Cardiac muscle cell (in vitro differentiated cells and primary cell): ENCODE data around the gene SPPL2B. TPM values are rescaled to one million over a fixed set of nuclear protein-coding genes. Genes with fewer than 3 reads are reported as not detected.

Experiments
- DNase-seq, 2 donors: peaks; one replicate each; pipeline versions ENCODE4 v3.0.0 to v3.0.0-alpha.2; 2010 to 2017; ENCODE audit warnings: low read depth in 1 of 2, low spot score in 1 of 2
- H3K27ac ChIP-seq: fragments of 200-600 bp; sonication (generic); 2 replicates; pipeline ENCODE4 v1.5.1; 2016
- H3K27me3 ChIP-seq: fragments of 200-600 bp; sonication (generic); 2 replicates; pipeline ENCODE4 v1.6.0; 2016; ENCODE audit warnings: control low read depth
- H3K36me3 ChIP-seq: fragments of 200-600 bp; sonication (generic); 2 replicates; pipeline ENCODE4 v1.5.1; 2016; ENCODE audit warnings: control low read depth
- H3K4me1 ChIP-seq: fragments of 200-600 bp; sonication (generic); 2 replicates; pipeline ENCODE4 v1.8.1; 2017; ENCODE audit warnings: low read depth, mild to moderate bottlenecking, mixed run types
- H3K4me3 ChIP-seq: fragments of 200-600 bp; sonication (generic); 2 replicates; pipeline ENCODE4 v1.5.1; 2016; ENCODE audit warnings: mild to moderate bottlenecking
- H3K9me3 ChIP-seq: fragments of 200-600 bp; sonication (generic); 2 replicates; pipeline ENCODE4 v1.5.1; 2017; ENCODE audit warnings: low read depth, mild to moderate bottlenecking, control low read depth
- polyA plus RNA-seq: library from polyadenylated mRNA; unstranded; fragments of >200 nt; fragmentation: Nextera tagmentation; extraction: Ambion mirVana; gene quantifications from 2 replicates; pipeline ENCODE4 v1.2.1, GENCODE V29; 2016
- total RNA-seq: library from RNA; depleted of rRNA; stranded (reverse); fragments of >200 nt; gene quantifications from 2 replicates; pipeline ENCODE4 v1.2.3, GENCODE V29; 2016
- TF ChIP-seq, protein P1 (sequence below): IDR thresholded peaks from 2 replicates; pipeline ENCODE4 v1.5.1; 2012; ENCODE audit warnings: low read depth, mild to moderate bottlenecking, low read length

SPPL2B gene
- total and polyA plus RNA-seq, 2 experiments from 2014 or later, result 90.9 to 132 TPM

GRCh38 chr19:2329149-2329478 is 630 bp downstream of the SPPL2B start:
- Histone ChIP-seq H3K36me3 (peaks cover 3% of the 10 kb centered on the region), H3K4me3 (peak overlapping the region; percentile 86), H3K27ac (peak overlapping the region; percentile 74), H3K4me1 (peaks cover 12% of the 10 kb centered on the region), H3K9me3 (no peaks in the 10 kb centered on the region), H3K27me3 (no peaks in the 10 kb centered on the region)
- TF ChIP-seq, protein P1, sequence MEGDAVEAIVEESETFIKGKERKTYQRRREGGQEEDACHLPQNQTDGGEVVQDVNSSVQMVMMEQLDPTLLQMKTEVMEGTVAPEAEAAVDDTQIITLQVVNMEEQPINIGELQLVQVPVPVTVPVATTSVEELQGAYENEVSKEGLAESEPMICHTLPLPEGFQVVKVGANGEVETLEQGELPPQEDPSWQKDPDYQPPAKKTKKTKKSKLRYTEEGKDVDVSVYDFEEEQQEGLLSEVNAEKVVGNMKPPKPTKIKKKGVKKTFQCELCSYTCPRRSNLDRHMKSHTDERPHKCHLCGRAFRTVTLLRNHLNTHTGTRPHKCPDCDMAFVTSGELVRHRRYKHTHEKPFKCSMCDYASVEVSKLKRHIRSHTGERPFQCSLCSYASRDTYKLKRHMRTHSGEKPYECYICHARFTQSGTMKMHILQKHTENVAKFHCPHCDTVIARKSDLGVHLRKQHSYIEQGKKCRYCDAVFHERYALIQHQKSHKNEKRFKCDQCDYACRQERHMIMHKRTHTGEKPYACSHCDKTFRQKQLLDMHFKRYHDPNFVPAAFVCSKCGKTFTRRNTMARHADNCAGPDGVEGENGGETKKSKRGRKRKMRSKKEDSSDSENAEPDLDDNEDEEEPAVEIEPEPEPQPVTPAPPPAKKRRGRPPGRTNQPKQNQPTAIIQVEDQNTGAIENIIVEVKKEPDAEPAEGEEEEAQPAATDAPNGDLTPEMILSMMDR, result no peak
- no peak for DNase-seq

- H3K4me1 ChIP-seq, result peaks cover 12% of the 10 kb centered on the region
- H3K4me3 ChIP-seq, result peak overlapping the region; percentile 86
- peaks cover 2% of the 10 kb centered on the region for H3K36me3 ChIP-seq
- no peaks in the 10 kb centered on the region for H3K27me3 ChIP-seq
- no peaks in the 10 kb centered on the region for H3K9me3 ChIP-seq
- DNase-seq, result no peak
- no peak overlapping the region for H3K27ac ChIP-seq
- TF ChIP-seq, protein P1, result no peak
Observed at GRCh38 chr19:2329501-2329916, 1.0 kb downstream of the SPPL2B start.

DNA sequence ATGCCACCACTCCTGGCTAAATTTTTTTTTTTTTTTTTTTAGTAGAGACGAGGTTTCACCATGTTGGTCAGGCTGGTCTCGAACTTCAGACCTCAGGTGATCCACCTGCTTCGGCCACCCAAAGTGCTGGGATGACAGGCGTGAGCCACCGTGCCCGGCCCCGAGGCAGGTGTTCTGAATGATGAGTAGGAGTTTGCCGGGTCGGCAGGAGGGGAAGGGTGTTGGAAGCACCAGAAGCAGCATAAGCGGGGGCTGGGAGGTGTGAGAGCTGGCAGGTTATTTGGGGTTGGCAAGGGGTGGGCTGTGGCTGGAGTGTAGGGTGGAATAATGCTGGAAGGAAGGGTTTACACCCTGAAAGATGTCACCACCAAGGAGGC is 1.8 kb downstream of the SPPL2B start:
- no peak for DNase-seq
- Histone ChIP-seq H3K4me3 (no peak overlapping the region), H3K27me3 (no peaks in the 10 kb centered on the region), H3K9me3 (no peaks in the 10 kb centered on the region), H3K4me1 (peaks cover 12% of the 10 kb centered on the region), H3K36me3 (peaks cover 2% of the 10 kb centered on the region), H3K27ac (no peak overlapping the region)
- TF ChIP-seq, protein P1, result no peak

DNA sequence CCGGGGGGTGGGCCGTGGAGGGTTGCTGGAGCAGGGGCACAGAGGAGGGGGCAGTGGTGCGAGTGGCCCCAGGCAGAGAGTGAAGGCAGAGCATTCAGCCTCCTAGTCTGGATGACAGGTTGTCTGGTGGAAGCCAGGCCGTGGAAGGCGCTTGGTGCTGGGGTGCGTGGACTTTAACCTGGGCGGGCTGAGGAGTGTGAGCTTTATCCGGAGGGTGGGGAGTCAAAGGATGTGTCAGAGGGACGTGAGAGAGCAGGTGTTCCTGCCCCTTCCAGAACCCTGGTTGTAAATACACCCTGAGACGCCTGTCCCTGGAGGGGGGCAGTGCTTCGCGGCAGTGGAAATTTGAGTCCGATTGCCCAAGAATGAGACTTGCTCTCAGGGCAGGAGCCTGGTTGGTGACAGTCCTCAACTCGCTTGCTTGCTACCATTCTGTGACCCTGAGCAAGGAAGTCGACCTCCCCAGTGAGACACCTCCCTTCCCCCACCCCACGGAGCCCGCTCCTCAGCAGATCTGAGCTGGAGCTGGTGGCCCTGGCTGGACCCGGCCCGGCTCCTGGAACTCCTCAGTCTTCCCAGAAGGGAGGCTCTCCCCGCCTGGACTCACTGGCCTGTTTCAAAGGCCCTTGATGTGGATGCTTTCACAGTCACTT is 2.3 kb downstream of the SPPL2B start:
- no peak overlapping the region for H3K4me3 ChIP-seq
- DNase-seq, result no peak
- peaks cover 12% of the 10 kb centered on the region for H3K4me1 ChIP-seq

GRCh38 chr19:2331601-2332246 is 3.2 kb downstream of the SPPL2B start:
- Histone ChIP-seq H3K4me1 (peaks cover 12% of the 10 kb centered on the region), H3K4me3 (no peak overlapping the region), H3K27ac (no peak overlapping the region), H3K36me3 (no peaks in the 10 kb centered on the region), H3K9me3 (no peaks in the 10 kb centered on the region), H3K27me3 (no peaks in the 10 kb centered on the region)
- TF ChIP-seq, protein P1, result no peak
- DNase-seq, result no peak

More for the DNA sequence above, 2.3 kb downstream of the SPPL2B start:
- H3K27me3 ChIP-seq, result no peaks in the 10 kb centered on the region
- TF ChIP-seq, protein P1, result no peak
- no peaks in the 10 kb centered on the region for H3K9me3 ChIP-seq
- no peak overlapping the region for H3K27ac ChIP-seq
- H3K36me3 ChIP-seq, result peaks cover 2% of the 10 kb centered on the region
